Right lung (tissue), 10 donors: Measurements from ENCODE around the gene ABO. TPM values are rescaled to one million over a fixed set of nuclear protein-coding genes. Genes with fewer than 3 reads are reported as not detected.
"Not testable (repeated sequence)": the region's sequence is repeated elsewhere in the genome, so short reads cannot be mapped to it uniquely, and the experiment has no call there.

Experiments used
- DNase-seq, 2 donors: peaks; one replicate each; pipeline ENCODE4 v3.0.0-alpha.2; 2013
- long read RNA-seq, 8 donors: transcript quantifications; one replicate each; lab custom pipeline, GENCODE V29; 2026
- polyA plus RNA-seq, 5 donors: library from polyadenylated mRNA; unstranded; fragments of 120-200 nt; gene quantifications; one replicate each; pipeline versions ENCODE4 v1.2.1 to v1.2.3, GENCODE V29; 2013; ENCODE audit warnings: inconsistent platforms in 1 of 5, low replicate concordance in 1 of 5; ENCODE audit not compliant: insufficient read length in 5 of 5, insufficient read depth in 1 of 5

ABO gene
- polyA plus RNA-seq: 1 to 10 TPM; 3.9 to 7.2 (median 5.1) TPM
- long read RNA-seq, donor 1: 0 reads
- long read RNA-seq, donor 2, full-length matches to known transcripts: 1 of 1 reads
- long read RNA-seq, donor 2, partial matches to known transcripts: 0 of 1 reads
- long read RNA-seq, donor 2, other reads (novel, unspliced or antisense): 0 of 1 reads
- long read RNA-seq, donor 3: 0 reads
- long read RNA-seq, donor 4, full-length matches to known transcripts: 1 of 27 reads
- long read RNA-seq, donor 4, partial matches to known transcripts: 8 of 27 reads
- long read RNA-seq, donor 4, other reads (novel, unspliced or antisense): 18 of 27 reads
- long read RNA-seq, donor 5, partial matches to known transcripts: 0 of 1 reads
- long read RNA-seq, donor 5, other reads (novel, unspliced or antisense): 0 of 1 reads
- long read RNA-seq, donor 6, partial matches to known transcripts: 0 of 1 reads
- long read RNA-seq, donor 6, other reads (novel, unspliced or antisense): 0 of 1 reads
- long read RNA-seq, donor 7: 0 reads
- long read RNA-seq, donor 8, partial matches to known transcripts: 3,134 of 3,181 reads
- long read RNA-seq, donor 8, other reads (novel, unspliced or antisense): 47 of 3,181 reads

GRCh38 chr9:133275105-133276000, at the start of gene ABO:
TSS of gene ABO (minus strand) at chr9:133275201.
- no peak for DNase-seq

- no peak for DNase-seq
Observed at GRCh38 chr9:133323991-133324703, 49.1 kb upstream of the ABO start.

- DNase-seq: no peak
Observed at GRCh38 chr9:133323211-133323610, 48.2 kb upstream of the ABO start.

- no peak for DNase-seq
Observed at GRCh38 chr9:133322701-133323100, 47.7 kb upstream of the ABO start.

GRCh38 chr9:133321411-133321935, 46.5 kb upstream of the ABO start:
- DNase-seq: no peak

GRCh38 chr9:133320421-133320881, 45.5 kb upstream of the ABO start:
- DNase-seq: no peak

- not testable (repeated sequence) for DNase-seq
Observed at GRCh38 chr9:133317551-133317950, 42.5 kb upstream of the ABO start.

GRCh38 chr9:133315997-133316396, 41.0 kb upstream of the ABO start:
- DNase-seq: no peak

- no peak for DNase-seq
Observed at GRCh38 chr9:133309608-133310007, 34.6 kb upstream of the ABO start.

- DNase-seq: no peak
Observed at GRCh38 chr9:133307301-133307700, 32.3 kb upstream of the ABO start.

GRCh38 chr9:133306242-133307204, 31.5 kb upstream of the ABO start:
- DNase-seq: no peak

GRCh38 chr9:133305731-133306130, 30.7 kb upstream of the ABO start:
- no peak for DNase-seq

GRCh38 chr9:133304477-133305377, 29.7 kb upstream of the ABO start:
- DNase-seq: no peak

GRCh38 chr9:133304158-133304470, 29.1 kb upstream of the ABO start:
- DNase-seq: no peak

- DNase-seq: no peak
Observed at GRCh38 chr9:133303266-133304157, 28.5 kb upstream of the ABO start.

GRCh38 chr9:133301253-133302230, 26.5 kb upstream of the ABO start:
- no peak for DNase-seq

- not testable (repeated sequence) for DNase-seq
Observed at GRCh38 chr9:133299996-133300395, 25.0 kb upstream of the ABO start.
